GM12878 (cell line): ENCODE results near the gene NPW. TPM values are rescaled to one million over a fixed set of nuclear protein-coding genes. Genes with fewer than 3 reads are reported as not detected.
A peak's percentile ranks its signal among the peaks of the same experiment; 100 is the strongest.

Source experiments
- ATAC-seq: fragments of 200-7000 bp; cut with Tn5 transposase; 3 replicates; pipeline ENCODE4 v1.9.1; 2020; ENCODE audit warnings: mild to moderate bottlenecking, moderate library complexity
- BruUV-seq: library from RNA; stranded (reverse); fragments of 400-500 nt; replicated peaks from 2 replicates; lab custom pipeline; 2021; lab: Mats Ljungman, UMichigan
- CTCF ChIA-PET: fragments of 300-600 bp; sonication (Branson Sonifier 250); formaldehyde crosslinking; extraction: SDS; loops from one replicate; lab custom pipeline; 2021; ENCODE audit warnings: inconsistent platforms; lab: Yijun Ruan, JAX
- POLR2A ChIA-PET: fragments of 350-600 bp; formaldehyde crosslinking; extraction: SDS; loops from one replicate; lab custom pipeline; 2021; ENCODE audit warnings: inconsistent platforms; lab: Charles Lee
- RAD21 ChIA-PET: fragments of 300-600 bp; sonication (Branson Sonifier 250); formaldehyde crosslinking; loops from one replicate; lab custom pipeline; 2023; ENCODE audit warnings: antibody characterized with exemption; ENCODE audit not compliant: unreplicated experiment; lab: Charles Lee
- SMC1A ChIA-PET: fragments of 300-600 bp; sonication (Branson Sonifier 250); formaldehyde crosslinking; loops from one replicate; lab custom pipeline; 2023; ENCODE audit not compliant: unreplicated experiment, uncharacterized antibody; lab: Charles Lee
- DNase-seq: peaks from one replicate; pipeline ENCODE4 v3.0.0-alpha.2; 2011; ENCODE audit warnings: low read depth, low spot score
- FAIRE-seq: peaks from 3 replicates; lab custom pipeline; 2011; peaks lifted over from hg19 to GRCh38; lab: Jason Lieb, UNC
- H2AFZ ChIP-seq: 2 replicates; pipeline ENCODE4 v1.6.0; 2011; ENCODE audit warnings: low read depth, low read length, control low read depth; ENCODE audit not compliant: control insufficient read depth
- H3K27ac ChIP-seq: 2 replicates; pipeline ENCODE4 v1.5.1; 2011; ENCODE audit warnings: control low read depth; ENCODE audit not compliant: control insufficient read depth, insufficient read depth
- H3K27me3 ChIP-seq, 2 experiments: replicated peaks in 1 of 2; 2 replicates each; pipeline versions ENCODE4 v1.6.0 to v1.6.1; 2011; ENCODE audit warnings: low read length in 1 of 2; ENCODE audit not compliant: control insufficient read depth in 2 of 2, insufficient read depth in 2 of 2
- H3K36me3 ChIP-seq, 2 experiments: 2 replicates each; pipeline ENCODE4 v1.5.1; 2011; ENCODE audit warnings: low read length in 1 of 2; ENCODE audit not compliant: control insufficient read depth in 2 of 2, insufficient read depth in 2 of 2
- H3K4me1 ChIP-seq: 2 replicates; pipeline ENCODE4 v1.6.1; 2011; ENCODE audit warnings: mild to moderate bottlenecking, low read length, moderate library complexity, mixed read lengths; ENCODE audit not compliant: control insufficient read depth, insufficient read depth
- H3K4me2 ChIP-seq: 2 replicates; pipeline ENCODE4 v1.6.0; 2011; ENCODE audit warnings: control low read depth; ENCODE audit not compliant: control insufficient read depth, insufficient read depth
- H3K4me3 ChIP-seq: fragments of 200-600 bp; sonication (generic); 2 replicates; pipeline ENCODE4 v1.5.1; 2016
- H3K79me2 ChIP-seq: 2 replicates; pipeline ENCODE4 v1.6.0; 2011; ENCODE audit warnings: low read length; ENCODE audit not compliant: control insufficient read depth, insufficient read depth
- H3K9ac ChIP-seq: 2 replicates; pipeline ENCODE4 v1.8.0; 2011; ENCODE audit warnings: low read length, control low read depth, mixed read lengths; ENCODE audit not compliant: control insufficient read depth, insufficient read depth
- H3K9me3 ChIP-seq: replicated peaks from 3 replicates; pipeline ENCODE4 v1.5.1; 2011; ENCODE audit warnings: mild to moderate bottlenecking, low read length; ENCODE audit not compliant: control insufficient read depth, insufficient read depth
- H4K20me1 ChIP-seq: 2 replicates; pipeline ENCODE4 v1.6.0; 2011; ENCODE audit not compliant: control insufficient read depth, insufficient read depth
- TCF12 ChIP-seq: IDR thresholded peaks from 2 replicates; pipeline ENCODE4 v1.6.1; 2011; ENCODE audit warnings: low read depth, mild to moderate bottlenecking, low read length
- WGBS: methylation state at CpG from one replicate; pipeline ENCODE4 v1.1.6; 2016; ENCODE audit warnings: low lambda C conversion rate; ENCODE audit not compliant: insufficient replicate concordance, insufficient coverage; ENCODE audit errors: missing lambda C conversion rate; 5-methylcytosine and 5-hydroxymethylcytosine counted together
- in situ Hi-C: fragments of 300-500 bp; cut with MboI; formaldehyde crosslinking; loops from 9 replicates; pipeline ENCODE4 v1.14.3; 2018; ENCODE audit warnings: mixed read lengths
- intact Hi-C: fragments of 100-400 bp; cut with micrococcal nuclease; formaldehyde crosslinking; loops from one replicate; pipeline ENCODE4 v1.14.2; 2022; ENCODE audit not compliant: unreplicated experiment
- polyA plus RNA-seq, 11 experiments: library from polyadenylated mRNA; depleted of rRNA in 4 of 11; unstranded in 6 of 11; stranded (reverse) in 5 of 11; fragments of >200 nt; fragmentation: Nextera tagmentation in 4 of 11; fragmentation: Illumina TruSeq in 1 of 11; extraction: Ambion mirVana in 4 of 11; extraction: Trizol in 1 of 11; gene quantifications; 1 replicate in 1 of 11; 2 replicates in 10 of 11; pipeline versions ENCODE4 v1.2.1 to v1.2.3, GENCODE V29; 2011 to 2016; ENCODE audit warnings: inconsistent platforms in 2 of 11, missing spikeins in 2 of 11, low read depth in 1 of 11
- total RNA-seq, 4 experiments: library from RNA; depleted of rRNA in 3 of 4; stranded (reverse); fragments of >200 nt in 3 of 4; fragmentation: Illumina TruSeq in 1 of 4; extraction: Trizol in 1 of 4; gene quantifications; 2 replicates each; pipeline versions ENCODE4 v1.2.1 to v1.2.3, GENCODE V29; 2013 to 2021
- TF ChIP-seq, protein P1 (sequence below): fragments of 450-650 bp; IDR thresholded peaks from 2 replicates; pipeline ENCODE4 v1.6.1; 2016; ENCODE audit warnings: mild to moderate bottlenecking, moderate library complexity, borderline replicate concordance

The NPW gene
- total and polyA plus RNA-seq, 10 of the 15 experiments (the other 5 are each of a cell fraction or from before 2014, with no cell fraction given): 0.23 to 2.5 (median 0.98) TPM; not detected in 4

DNA sequence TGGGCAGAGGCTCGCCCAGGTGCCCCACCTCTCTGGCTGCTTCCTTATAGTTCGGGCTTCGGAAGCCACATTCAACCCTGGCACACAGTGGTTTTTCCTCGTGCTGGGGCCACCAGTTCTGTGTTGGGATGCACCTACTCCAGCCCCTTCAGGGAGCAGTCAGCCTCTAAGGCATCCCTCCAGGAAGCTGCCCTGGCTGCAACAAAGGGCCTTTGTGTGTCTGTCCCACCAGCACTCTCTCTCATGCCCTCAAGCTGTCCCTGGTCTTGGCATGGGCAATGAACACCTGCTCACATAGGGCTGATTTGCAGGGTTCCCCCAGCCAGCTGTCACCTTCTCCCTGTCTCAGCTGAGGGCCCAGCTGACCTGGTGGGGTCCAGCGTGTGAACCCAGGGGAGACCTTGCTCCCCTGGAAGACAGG is 37.6 kb upstream of the NPW start:
- DNase-seq (no peak), ATAC-seq (no peak), FAIRE-seq (no peak)
- Histone ChIP-seq H3K36me3 (peaks cover 5 to 18% of the 10 kb centered on the region in 2 experiments; a peak in 3 of 4 replicates), H3K9ac (no peak overlapping the region), H3K9me3 (no peaks in the 10 kb centered on the region), H3K27me3 (0 out of 4 replicates have a peak, but pooled peaks cover 0 to 5% of the 10 kb centered on the region in 2 experiments), H3K4me2 (no peak overlapping the region), H3K27ac (no peak overlapping the region), H3K4me3 (no peak overlapping the region), H3K4me1 (peaks cover 28% of the 10 kb centered on the region), H4K20me1 (no peaks in the 10 kb centered on the region), H2AFZ (no peak overlapping the region), H3K79me2 (no peaks in the 10 kb centered on the region; the same call in none of the 2 replicates)
- in situ Hi-C loops (no loop called here), intact Hi-C loops (no loop called here)
- ChIA-PET SMC1A (interaction anchor here (1.2 to 1.7 kb wide), 4 partner anchors 15 to 26 kb away, joined by 3 to 7 read pairs (median 4); partner anchors contain the start of gene RPS2), RAD21 (interaction anchor here (0.9 to 2.6 kb wide), 5 partner anchors 9 to 155 kb away, joined by 3 to 12 read pairs (median 5); partner anchors contain the start of genes FAHD1, HAGH and RPS2), POLR2A (interaction anchor here (0.6 to 4.7 kb wide), 7 partner anchors 9 to 177 kb away, joined by 4 to 25 read pairs (median 7); partner anchors contain the start of genes MSRB1, NDUFB10, RPS2 and TBL3), CTCF (interaction anchor here (0.7 to 1.8 kb wide), 7 partner anchors 9 to 159 kb away, joined by 3 to 5 read pairs (median 5); partner anchors contain the start of gene RNF151)
- BruUV-seq: no TSS peak
- 17% methylated on average over 5 of the region's 5 CpGs for WGBS
- 0 out of 2 replicates have a peak, but pooled peaks have one; percentile 3 for TF ChIP-seq TCF12
- TF ChIP-seq, protein P1, sequence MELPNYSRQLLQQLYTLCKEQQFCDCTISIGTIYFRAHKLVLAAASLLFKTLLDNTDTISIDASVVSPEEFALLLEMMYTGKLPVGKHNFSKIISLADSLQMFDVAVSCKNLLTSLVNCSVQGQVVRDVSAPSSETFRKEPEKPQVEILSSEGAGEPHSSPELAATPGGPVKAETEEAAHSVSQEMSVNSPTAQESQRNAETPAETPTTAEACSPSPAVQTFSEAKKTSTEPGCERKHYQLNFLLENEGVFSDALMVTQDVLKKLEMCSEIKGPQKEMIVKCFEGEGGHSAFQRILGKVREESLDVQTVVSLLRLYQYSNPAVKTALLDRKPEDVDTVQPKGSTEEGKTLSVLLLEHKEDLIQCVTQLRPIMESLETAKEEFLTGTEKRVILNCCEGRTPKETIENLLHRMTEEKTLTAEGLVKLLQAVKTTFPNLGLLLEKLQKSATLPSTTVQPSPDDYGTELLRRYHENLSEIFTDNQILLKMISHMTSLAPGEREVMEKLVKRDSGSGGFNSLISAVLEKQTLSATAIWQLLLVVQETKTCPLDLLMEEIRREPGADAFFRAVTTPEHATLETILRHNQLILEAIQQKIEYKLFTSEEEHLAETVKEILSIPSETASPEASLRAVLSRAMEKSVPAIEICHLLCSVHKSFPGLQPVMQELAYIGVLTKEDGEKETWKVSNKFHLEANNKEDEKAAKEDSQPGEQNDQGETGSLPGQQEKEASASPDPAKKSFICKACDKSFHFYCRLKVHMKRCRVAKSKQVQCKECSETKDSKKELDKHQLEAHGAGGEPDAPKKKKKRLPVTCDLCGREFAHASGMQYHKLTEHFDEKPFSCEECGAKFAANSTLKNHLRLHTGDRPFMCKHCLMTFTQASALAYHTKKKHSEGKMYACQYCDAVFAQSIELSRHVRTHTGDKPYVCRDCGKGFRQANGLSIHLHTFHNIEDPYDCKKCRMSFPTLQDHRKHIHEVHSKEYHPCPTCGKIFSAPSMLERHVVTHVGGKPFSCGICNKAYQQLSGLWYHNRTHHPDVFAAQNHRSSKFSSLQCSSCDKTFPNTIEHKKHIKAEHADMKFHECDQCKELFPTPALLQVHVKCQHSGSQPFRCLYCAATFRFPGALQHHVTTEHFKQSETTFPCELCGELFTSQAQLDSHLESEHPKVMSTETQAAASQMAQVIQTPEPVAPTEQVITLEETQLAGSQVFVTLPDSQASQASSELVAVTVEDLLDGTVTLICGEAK: no peak
